NCI-H2081 (cell line): ENCODE results near the gene LHFPL5.

Source experiments
- DNase-seq, 2 experiments: peaks; one replicate each; lab custom pipeline; 2025; lab: John Stamatoyannopoulos, UW

The LHFPL5 gene

GRCh38 chr6:35804996-35805736 is at the start of gene LHFPL5:
Gene LHFPL5 (plus strand): TSS chr6:35805352. CDS start chr6:35805671, 319 bp downstream.
- peak; percentile 56 to 62 for DNase-seq

GRCh38 chr6:35757456-35758123 is 47.6 kb upstream of the LHFPL5 start:
- DNase-seq = no peak

- no peak for DNase-seq
Observed at GRCh38 chr6:35759426-35759825, 45.7 kb upstream of the LHFPL5 start.

- no peak for DNase-seq
Observed at GRCh38 chr6:35765739-35766138, 39.4 kb upstream of the LHFPL5 start.

GRCh38 chr6:35769211-35769610 is 35.9 kb upstream of the LHFPL5 start:
- no peak for DNase-seq

GRCh38 chr6:35771343-35771627 is 33.9 kb upstream of the LHFPL5 start:
- no peak for DNase-seq

GRCh38 chr6:35774116-35774794 is 30.9 kb upstream of the LHFPL5 start:
- no peak for DNase-seq

GRCh38 chr6:35775031-35775430 is 30.1 kb upstream of the LHFPL5 start:
- DNase-seq = no peak

- peak; percentile 29 to 48 for DNase-seq
Observed at GRCh38 chr6:35776364-35777215, 28.6 kb upstream of the LHFPL5 start, which contains the start of gene CLPSL2. Gene CLPSL2 (plus strand): TSS chr6:35776598. CDS start chr6:35776619, 21 bp downstream.

GRCh38 chr6:35777356-35778102 is 27.6 kb upstream of the LHFPL5 start:
- no peak for DNase-seq

GRCh38 chr6:35778437-35778836 is 26.7 kb upstream of the LHFPL5 start:
- DNase-seq = no peak

- DNase-seq = no peak
Observed at GRCh38 chr6:35780719-35781118, 24.4 kb upstream of the LHFPL5 start, which contains the start of gene CLPSL1. Gene CLPSL1 (plus strand): TSS chr6:35781019. CDS start chr6:35781111, 92 bp downstream.

- no peak for DNase-seq
Observed at GRCh38 chr6:35781290-35781689, 23.9 kb upstream of the LHFPL5 start.

- DNase-seq = peak; percentile 88 to 92
Observed at GRCh38 chr6:35782424-35782823, 22.7 kb upstream of the LHFPL5 start.

GRCh38 chr6:35784200-35784599 is 21.0 kb upstream of the LHFPL5 start:
- no peak for DNase-seq

- no peak for DNase-seq
Observed at GRCh38 chr6:35786272-35786671, 18.9 kb upstream of the LHFPL5 start.

GRCh38 chr6:35786810-35787209 is 18.3 kb upstream of the LHFPL5 start:
- no peak for DNase-seq

GRCh38 chr6:35787266-35788218 is 17.6 kb upstream of the LHFPL5 start:
- no peak for DNase-seq

GRCh38 chr6:35788423-35788982 is 16.6 kb upstream of the LHFPL5 start:
- DNase-seq = no peak

GRCh38 chr6:35790683-35791082 is 14.5 kb upstream of the LHFPL5 start:
- DNase-seq = peak in 1 of 2 experiments; percentile 24
